Activated T-helper 2 cell treated with anti-CD3 and anti-CD28 coated beads, Interferon-gamma antibody, Interleukin-2, Interleukin-4, amounts not matched to agents 10 μg/mL and 5 μg/mL and 100 μg/mL, durations not matched to agents 14 hours and 24 hours and 36 hours (primary cell): Measurements from ENCODE around the gene ADRA2B. TPM values are rescaled to one million over a fixed set of nuclear protein-coding genes. Genes with fewer than 3 reads are reported as not detected.
A peak's percentile ranks its signal among the peaks of the same experiment; 100 is the strongest.

ENCODE experiments used
- DNase-seq: peaks from one replicate; pipeline ENCODE4 v3.0.0; 2021; ENCODE audit warnings: low spot score
- H3K27ac Mint-ChIP-seq: one replicate; pipeline ENCODE4 v1.8.0; 2021; ENCODE audit warnings: mixed read lengths
- H3K27me3 Mint-ChIP-seq: one replicate; pipeline ENCODE4 v1.8.0; 2021; ENCODE audit warnings: low read depth, mixed read lengths
- H3K36me3 Mint-ChIP-seq: one replicate; pipeline ENCODE4 v1.8.0; 2021; ENCODE audit warnings: low read depth, mixed read lengths
- H3K4me1 Mint-ChIP-seq: one replicate; pipeline ENCODE4 v1.8.0; 2021; ENCODE audit warnings: low read depth, mixed read lengths
- H3K4me3 Mint-ChIP-seq: one replicate; pipeline ENCODE4 v1.8.0; 2021; ENCODE audit warnings: low read depth, mild to moderate bottlenecking, moderate library complexity, mixed read lengths
- H3K9me3 Mint-ChIP-seq: one replicate; pipeline ENCODE4 v1.8.0; 2021; ENCODE audit warnings: mixed read lengths
- intact Hi-C: fragments of 100-400 bp; cut with micrococcal nuclease; formaldehyde crosslinking; loops from one replicate; pipeline ENCODE4 v1.15.1; 2023
- total RNA-seq: library from RNA; stranded (reverse); gene quantifications from 2 replicates; pipeline ENCODE4 v1.2.3, GENCODE V29; 2022

The ADRA2B gene
- total RNA-seq, 1 donor from 2014 or later = 0.21 TPM

DNA sequence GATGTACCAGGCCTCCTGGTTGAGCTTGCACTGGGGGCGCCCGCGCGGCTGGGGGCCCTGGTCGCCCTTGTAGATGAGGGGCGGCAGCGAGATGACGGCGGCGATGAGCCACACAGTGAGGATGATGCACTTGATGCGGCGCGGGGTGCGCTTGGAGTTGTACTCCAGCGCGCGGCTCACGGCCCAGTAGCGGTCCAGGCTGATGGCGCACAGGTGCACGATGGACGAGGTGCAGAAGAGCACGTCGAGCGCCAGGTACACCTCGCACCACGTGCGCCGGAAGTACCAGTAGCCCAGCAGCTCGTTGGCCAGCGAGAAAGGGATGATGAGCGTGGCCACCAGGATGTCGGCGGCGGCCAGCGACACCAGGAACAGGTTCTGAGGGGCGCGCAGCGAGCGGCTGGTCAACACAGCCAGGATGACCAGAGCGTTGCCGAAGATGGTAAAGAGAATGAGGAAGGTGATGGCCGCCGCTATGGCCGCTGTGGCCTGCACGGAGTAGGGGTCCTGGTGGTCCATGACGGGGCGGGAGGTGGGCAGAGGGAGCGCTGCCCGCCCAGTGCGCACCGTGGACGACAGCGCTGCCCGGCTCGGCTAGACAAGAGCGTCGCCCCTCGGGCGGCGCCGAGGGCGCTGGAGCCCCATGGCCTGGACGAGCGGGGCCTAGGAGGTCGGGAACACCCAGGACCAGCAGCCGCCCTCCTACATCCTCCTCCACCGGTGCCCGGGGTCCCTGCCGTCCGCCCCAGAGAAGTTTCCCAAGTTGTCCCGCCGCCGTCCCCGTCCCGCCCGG lies 544 bp downstream of the ADRA2B start:
- DNase-seq = no peak

DNA sequence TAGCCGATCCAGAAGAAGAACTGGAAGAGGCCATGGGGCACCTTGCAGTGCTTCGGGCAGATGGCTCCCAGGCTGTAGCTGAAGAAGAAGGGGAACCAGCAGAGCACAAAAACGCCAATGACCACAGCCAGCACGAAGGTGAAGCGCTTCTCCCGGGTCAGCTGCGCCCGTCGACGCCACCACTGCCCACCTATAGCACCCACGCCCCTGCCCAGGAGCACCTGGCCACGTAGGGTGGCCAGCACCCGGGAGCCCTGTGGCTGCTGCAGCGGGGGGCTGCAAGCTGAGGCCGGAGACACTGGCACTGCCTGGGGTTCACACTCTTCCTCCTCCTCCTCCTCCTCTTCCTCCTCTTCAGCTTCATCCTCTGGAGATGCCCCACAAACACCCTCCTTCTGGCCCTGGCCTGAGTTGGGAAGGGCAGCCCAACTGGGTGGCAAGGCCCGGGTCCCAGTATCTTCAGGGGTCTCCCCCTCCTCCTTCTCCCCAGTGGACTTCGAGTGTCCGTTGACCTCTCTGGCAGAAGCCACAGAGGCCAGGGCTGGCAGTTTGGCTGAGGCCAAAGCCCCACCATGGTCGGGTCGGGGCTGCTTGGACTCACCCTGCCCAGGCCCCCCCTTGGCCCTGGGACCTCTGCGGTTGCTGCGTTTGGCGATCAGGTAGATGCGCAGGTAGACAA lies 1.3 kb downstream of the ADRA2B start:
- Mint-ChIP-seq H3K9me3 (no peaks in the 10 kb centered on the region), H3K27ac (no peak overlapping the region), H3K36me3 (no peaks in the 10 kb centered on the region), H3K4me3 (peak overlapping the region; percentile 72), H3K27me3 (peaks cover 25% of the 10 kb centered on the region), H3K4me1 (peaks cover 9% of the 10 kb centered on the region)
- intact Hi-C loops = loop anchor here (5.0 kb wide), 1 partner anchor 108 kb away; no protein-coding TSS in a partner anchor
- no peak for DNase-seq

More for the DNA sequence above, 544 bp downstream of the ADRA2B start:
- Mint-ChIP-seq H3K4me1 (peaks cover 14% of the 10 kb centered on the region), H3K27ac (no peak overlapping the region), H3K4me3 (peak overlapping the region; percentile 72), H3K27me3 (peaks cover 33% of the 10 kb centered on the region), H3K9me3 (no peaks in the 10 kb centered on the region), H3K36me3 (no peaks in the 10 kb centered on the region)
- intact Hi-C loops = loop anchor here (2.0 to 5.0 kb wide), 2 partner anchors 109 to 123 kb away; no protein-coding TSS in a partner anchor

DNA sequence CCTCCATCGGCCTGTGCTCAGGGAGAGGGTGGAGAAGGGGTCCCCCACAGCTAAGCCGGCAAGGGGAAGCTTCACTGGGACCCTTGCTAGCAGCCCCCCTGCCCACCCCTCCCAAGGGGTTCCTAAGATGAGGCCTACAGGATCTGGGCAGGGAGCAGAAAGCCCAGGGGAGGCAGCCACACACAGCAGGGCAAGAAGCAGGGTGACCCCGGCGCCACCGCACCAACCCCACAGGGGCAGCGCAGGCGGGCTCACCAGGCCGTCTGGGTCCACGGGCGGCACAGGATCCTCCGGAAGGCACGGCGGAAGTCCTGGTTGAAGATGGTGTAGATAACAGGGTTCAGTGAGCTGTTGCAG lies 1.8 kb downstream of the ADRA2B start:
- peaks cover 6% of the 10 kb centered on the region for H3K4me1 Mint-ChIP-seq
- no peaks in the 10 kb centered on the region for H3K9me3 Mint-ChIP-seq
- no peaks in the 10 kb centered on the region for H3K36me3 Mint-ChIP-seq
- H3K27ac Mint-ChIP-seq = no peak overlapping the region
- intact Hi-C loops = no loop called here
- peak overlapping the region; percentile 17 for H3K4me3 Mint-ChIP-seq
- peaks cover 23% of the 10 kb centered on the region for H3K27me3 Mint-ChIP-seq
- no peak for DNase-seq

DNA sequence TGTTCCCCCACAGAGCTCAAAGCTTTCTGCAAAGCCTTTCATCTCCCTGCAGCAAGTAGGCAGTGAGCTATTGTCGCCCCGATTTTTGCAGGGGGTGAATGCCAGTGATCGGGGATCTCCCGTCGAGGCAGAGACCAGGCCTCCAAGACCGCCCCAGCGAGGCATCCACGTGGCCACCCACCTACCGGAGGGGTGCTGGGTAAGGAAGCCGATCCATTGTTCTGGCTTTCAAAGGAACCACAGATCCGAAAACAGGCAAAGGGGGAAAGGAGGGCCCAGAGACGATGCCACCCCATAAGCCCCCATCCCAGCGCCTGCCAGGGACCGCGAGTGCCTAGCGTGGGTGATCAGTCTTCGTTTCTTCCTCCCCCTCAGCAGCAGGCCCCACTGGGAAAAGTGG lies 2.4 kb downstream of the ADRA2B start:
- Mint-ChIP-seq H3K27me3 (peaks cover 21% of the 10 kb centered on the region), H3K27ac (no peak overlapping the region), H3K4me1 (peaks cover 6% of the 10 kb centered on the region), H3K4me3 (no peak overlapping the region), H3K36me3 (no peaks in the 10 kb centered on the region), H3K9me3 (no peaks in the 10 kb centered on the region)
- no peak for DNase-seq
- intact Hi-C loops = no loop called here

DNA sequence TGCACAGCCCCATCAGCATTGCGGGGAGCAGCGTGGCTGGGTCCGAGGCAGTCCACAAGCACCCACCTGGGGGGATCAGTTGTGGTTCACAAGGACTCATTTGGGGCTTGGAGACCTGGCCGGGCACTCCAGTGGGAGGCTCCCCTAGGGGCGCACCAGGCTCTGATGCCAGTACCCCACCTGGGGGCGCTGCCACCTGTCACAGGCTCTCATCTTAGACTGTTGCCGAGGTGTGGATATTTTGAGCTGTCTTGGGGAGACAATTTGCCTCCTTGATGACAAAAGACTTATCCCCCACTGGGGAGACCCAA lies 3.0 kb downstream of the ADRA2B start:
- Mint-ChIP-seq H3K9me3 (no peaks in the 10 kb centered on the region), H3K4me3 (no peak overlapping the region), H3K36me3 (no peaks in the 10 kb centered on the region), H3K27ac (no peak overlapping the region), H3K4me1 (peaks cover 6% of the 10 kb centered on the region), H3K27me3 (peaks cover 19% of the 10 kb centered on the region)
- intact Hi-C loops = no loop called here
- DNase-seq = no peak

DNA sequence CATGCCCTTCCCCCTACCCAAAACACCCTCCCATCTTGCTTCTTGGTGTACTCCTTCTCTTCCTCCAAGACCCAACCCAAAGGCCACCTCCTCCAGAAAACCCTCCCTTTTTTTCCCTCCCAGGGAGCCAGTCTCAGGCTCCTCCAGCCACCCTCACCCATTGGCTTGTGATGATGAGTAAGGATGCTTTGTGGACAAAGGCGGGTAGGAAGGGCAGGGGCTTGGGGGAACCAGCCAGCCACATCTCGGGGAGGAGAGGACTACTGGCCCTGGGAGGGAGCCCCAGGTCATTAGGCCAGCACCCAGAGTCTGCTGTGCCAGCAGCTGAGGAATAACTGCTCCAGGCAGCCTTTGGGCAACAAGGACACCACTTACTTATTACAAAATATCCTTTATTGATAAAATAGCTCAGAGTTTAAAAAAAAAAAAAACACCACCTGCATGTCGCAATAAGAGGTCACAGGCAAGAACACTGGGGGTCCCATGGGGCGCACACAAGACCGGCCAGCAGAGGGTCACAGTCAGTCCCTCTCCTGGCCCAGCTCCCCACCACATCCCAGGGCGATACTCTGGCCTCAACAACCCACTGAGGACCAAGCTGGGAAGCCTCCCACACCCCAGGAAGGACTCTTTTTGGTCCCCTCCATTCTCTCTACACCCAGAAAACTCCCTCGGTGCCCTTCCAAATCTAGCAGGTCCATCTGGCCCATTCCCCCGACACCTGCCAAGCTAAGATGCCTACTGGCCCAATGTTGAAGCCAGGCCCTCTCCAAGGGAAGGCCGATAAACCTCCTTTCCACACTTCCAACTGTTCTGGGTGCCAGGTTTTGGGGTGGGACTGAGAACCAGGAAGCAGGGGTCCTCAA lies 3.6 kb downstream of the ADRA2B start:
- Mint-ChIP-seq H3K27me3 (peaks cover 19% of the 10 kb centered on the region), H3K4me1 (peaks cover 6% of the 10 kb centered on the region), H3K9me3 (no peaks in the 10 kb centered on the region), H3K4me3 (no peak overlapping the region), H3K27ac (no peak overlapping the region), H3K36me3 (no peaks in the 10 kb centered on the region)
- no peak for DNase-seq
- intact Hi-C loops = no loop called here

DNA sequence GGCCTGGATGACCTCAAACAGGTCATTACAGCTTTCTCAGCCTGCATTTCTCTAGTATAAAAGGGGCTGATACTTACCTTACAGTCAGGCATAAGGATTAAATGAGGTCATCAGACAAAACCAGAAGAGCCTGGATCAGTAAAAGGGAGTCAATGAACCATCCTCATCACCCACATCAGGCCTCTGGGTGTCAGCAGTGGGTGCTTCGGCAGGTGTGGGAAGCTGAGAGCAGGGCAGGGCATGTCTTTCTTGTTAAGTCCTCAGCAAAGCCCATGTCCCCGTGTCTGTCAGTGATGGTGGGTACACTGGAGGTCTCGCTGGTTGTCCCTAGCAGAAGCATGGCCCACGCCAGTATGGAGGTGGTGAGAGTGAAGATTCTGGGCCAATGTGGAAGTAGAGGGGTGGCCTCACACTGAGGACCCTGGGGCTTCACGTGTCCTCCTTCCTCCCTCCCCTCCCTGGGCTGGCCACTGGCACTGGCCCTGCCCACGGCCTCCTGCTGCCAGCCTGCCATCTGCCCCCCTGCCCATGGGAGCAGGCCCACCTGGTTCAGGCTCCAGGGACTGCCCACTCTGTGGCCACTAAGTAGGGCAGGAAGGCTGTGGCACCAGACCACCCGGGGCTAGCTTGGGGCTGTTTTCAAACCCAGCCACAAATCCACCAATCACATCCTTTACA lies 4.4 kb downstream of the ADRA2B start:
- Mint-ChIP-seq H3K4me1 (peaks cover 4% of the 10 kb centered on the region), H3K27ac (no peak overlapping the region), H3K27me3 (peaks cover 18% of the 10 kb centered on the region), H3K9me3 (no peaks in the 10 kb centered on the region), H3K4me3 (no peak overlapping the region), H3K36me3 (no peaks in the 10 kb centered on the region)
- DNase-seq = no peak
- intact Hi-C loops = no loop called here

DNA sequence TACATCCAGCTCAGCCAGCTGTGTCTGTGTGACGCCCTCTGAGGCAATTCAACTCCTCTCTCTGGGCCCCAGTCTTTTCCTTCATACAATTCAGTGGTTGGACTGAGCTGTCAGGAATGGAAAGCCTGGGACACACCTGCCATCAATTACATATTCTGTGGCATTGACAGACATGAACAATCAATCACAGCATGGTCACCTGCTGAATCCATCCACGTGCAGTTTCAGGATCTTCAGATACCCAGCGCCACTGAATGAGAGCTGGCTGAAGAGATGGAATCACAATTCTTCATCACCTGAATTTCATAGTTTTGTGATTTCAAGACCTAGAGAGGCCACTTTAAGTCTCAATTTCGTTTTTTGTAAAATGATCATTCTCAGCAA lies 5.1 kb downstream of the ADRA2B start:
- intact Hi-C loops = no loop called here
- Mint-ChIP-seq H3K4me3 (no peak overlapping the region), H3K27ac (no peak overlapping the region), H3K4me1 (peaks cover 4% of the 10 kb centered on the region), H3K36me3 (no peaks in the 10 kb centered on the region), H3K9me3 (no peaks in the 10 kb centered on the region), H3K27me3 (peaks cover 18% of the 10 kb centered on the region)
- no peak for DNase-seq

DNA sequence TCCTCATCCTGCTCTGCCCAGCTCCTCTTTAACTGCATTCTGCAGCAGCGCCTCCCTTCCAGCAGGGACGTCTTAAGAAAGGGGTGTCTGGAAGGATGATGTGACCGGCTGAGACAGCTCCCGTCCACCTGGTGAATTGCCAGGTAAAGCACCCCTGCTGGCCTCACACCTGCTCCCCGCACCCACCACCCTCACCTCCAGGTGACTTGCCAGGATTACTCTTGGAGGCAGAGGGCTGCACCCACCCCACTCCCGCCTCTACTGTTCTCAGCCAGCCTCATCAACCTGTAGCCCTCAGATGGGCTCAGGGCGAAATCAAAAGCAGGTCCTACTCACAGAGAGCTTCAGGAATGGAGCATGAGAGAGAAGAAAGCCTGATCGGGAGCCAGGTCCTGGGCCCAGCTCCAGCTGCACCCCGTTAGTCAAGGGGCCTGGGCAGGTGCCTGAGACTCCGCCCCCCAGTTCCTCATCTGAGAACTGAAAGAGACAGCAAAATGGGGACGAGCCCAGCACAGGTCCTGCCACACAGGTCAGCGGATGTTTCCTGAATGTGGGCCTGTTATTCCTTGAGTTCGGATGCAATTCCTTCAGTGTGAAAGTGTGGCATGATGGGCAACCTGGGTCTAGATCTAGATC lies 5.6 kb downstream of the ADRA2B start:
- intact Hi-C loops = no loop called here
- no peak overlapping the region for H3K4me3 Mint-ChIP-seq

DNA sequence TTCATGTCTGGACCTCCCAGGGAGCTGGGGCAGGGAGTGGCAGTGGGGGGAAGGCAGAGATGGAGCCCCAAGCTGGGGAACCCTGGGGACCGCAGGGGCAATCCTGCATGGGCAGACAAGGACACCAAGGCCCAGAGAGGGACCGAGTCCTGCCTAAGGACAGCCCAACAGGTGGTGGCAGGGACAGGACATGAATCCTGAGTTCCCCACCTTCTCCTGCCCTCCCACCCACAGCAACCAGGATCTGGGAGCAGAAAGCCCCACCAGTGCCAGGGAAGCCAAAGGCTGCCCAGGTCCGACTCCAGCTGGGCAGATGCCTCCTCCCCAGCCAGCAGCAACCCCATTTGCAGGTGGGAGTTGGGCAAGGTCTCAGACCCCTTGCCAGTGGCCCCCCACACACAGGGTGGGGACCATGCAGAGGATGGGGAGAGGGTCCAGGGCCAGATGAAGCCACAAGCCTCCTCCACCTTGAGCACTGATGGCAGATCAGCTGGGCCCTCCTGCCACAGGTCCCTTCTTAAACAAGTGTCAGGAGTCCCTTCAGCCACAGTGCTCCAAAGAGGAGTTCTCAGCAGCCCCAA lies 6.3 kb downstream of the ADRA2B start:
- no peak for DNase-seq
- intact Hi-C loops = no loop called here
- Mint-ChIP-seq H3K4me1 (no peaks in the 10 kb centered on the region), H3K4me3 (no peak overlapping the region), H3K27me3 (peaks cover 9% of the 10 kb centered on the region), H3K27ac (no peak overlapping the region), H3K36me3 (no peaks in the 10 kb centered on the region), H3K9me3 (peaks cover 8% of the 10 kb centered on the region)

More for the DNA sequence above, 5.6 kb downstream of the ADRA2B start:
- peaks cover 16% of the 10 kb centered on the region for H3K27me3 Mint-ChIP-seq
- peaks cover 2% of the 10 kb centered on the region for H3K4me1 Mint-ChIP-seq
- DNase-seq = no peak
- no peaks in the 10 kb centered on the region for H3K36me3 Mint-ChIP-seq
- H3K9me3 Mint-ChIP-seq = peaks cover 1% of the 10 kb centered on the region
- no peak overlapping the region for H3K27ac Mint-ChIP-seq

DNA sequence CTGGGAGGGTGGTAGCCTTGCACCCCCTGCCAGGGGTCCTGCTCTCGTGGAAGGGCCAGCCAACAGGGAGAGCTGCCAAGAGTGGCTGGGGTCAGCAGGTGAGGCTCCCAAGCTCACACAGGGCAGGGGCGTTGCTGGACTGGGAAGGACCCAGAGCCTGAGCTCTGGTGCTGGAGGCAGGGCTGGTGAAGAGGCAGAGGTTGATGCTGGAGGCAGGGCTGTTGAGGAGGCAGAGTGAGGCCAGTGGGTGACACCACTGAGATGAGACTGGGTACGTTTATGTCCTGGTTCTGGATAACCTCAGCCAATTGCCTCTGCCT lies 7.0 kb downstream of the ADRA2B start:
- Mint-ChIP-seq H3K36me3 (no peaks in the 10 kb centered on the region), H3K4me1 (no peaks in the 10 kb centered on the region)

More for the DNA sequence above, 7.0 kb downstream of the ADRA2B start:
- no peak for DNase-seq
- Mint-ChIP-seq H3K9me3 (peaks cover 11% of the 10 kb centered on the region), H3K4me3 (no peak overlapping the region), H3K27me3 (peaks cover 5% of the 10 kb centered on the region), H3K27ac (no peak overlapping the region)
- intact Hi-C loops = no loop called here
